ENCODE measurements around the gene RUFY1.
"Not testable (repeated sequence)": the region's sequence is repeated elsewhere in the genome, so short reads cannot be mapped to it uniquely, and the experiment has no call there.

DNA sequence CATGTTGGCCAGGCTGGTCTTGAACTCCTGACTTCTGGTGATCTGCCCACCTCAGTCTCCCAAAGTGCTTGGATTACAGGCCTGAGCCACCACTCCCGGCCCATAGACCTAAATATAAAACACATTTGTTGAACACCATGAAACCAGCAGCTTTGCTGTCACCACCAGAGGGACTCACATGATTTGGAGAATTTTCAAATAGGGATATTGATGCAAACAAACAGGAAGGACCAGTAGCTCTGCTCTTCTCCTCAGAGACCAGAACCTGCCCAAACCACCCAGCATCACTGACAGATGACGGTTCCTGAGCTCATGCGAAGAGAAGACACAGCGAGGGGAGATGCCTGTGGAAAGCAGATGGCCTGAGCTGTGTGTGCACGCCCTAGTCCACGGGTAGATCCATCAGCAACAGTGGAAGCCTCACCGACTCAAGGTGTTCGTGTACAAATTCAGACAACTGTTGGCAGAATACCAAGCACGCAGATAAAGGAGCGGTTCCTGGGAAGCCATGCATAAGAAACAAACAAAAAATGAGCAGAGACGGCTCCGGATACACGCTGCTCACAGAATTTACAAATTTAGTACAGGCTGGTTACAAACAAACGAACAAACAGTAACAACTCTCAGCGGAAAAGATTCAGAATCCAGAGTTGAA, 30.8 kb upstream of the RUFY1 start:
- not testable (repeated sequence) for TF ChIP-seq POLR2A, EP300 (IDR thresholded peaks at IDR 0.05)
- TF ChIP-seq, protein P1, sequence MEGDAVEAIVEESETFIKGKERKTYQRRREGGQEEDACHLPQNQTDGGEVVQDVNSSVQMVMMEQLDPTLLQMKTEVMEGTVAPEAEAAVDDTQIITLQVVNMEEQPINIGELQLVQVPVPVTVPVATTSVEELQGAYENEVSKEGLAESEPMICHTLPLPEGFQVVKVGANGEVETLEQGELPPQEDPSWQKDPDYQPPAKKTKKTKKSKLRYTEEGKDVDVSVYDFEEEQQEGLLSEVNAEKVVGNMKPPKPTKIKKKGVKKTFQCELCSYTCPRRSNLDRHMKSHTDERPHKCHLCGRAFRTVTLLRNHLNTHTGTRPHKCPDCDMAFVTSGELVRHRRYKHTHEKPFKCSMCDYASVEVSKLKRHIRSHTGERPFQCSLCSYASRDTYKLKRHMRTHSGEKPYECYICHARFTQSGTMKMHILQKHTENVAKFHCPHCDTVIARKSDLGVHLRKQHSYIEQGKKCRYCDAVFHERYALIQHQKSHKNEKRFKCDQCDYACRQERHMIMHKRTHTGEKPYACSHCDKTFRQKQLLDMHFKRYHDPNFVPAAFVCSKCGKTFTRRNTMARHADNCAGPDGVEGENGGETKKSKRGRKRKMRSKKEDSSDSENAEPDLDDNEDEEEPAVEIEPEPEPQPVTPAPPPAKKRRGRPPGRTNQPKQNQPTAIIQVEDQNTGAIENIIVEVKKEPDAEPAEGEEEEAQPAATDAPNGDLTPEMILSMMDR (IDR thresholded peaks at IDR 0.05): not testable (repeated sequence)

Measured in ovary (tissue), 3 donors.